PC-3 (cell line): Measurements from ENCODE around the gene IKZF1. TPM values are rescaled to one million over a fixed set of nuclear protein-coding genes. Genes with fewer than 3 reads are reported as not detected.

ENCODE experiments used
- ATAC-seq: fragments of 200-7000 bp; cut with Tn5 transposase; 2 replicates; pipeline ENCODE4 v1.9.1; 2020; ENCODE audit warnings: mild to moderate bottlenecking, moderate library complexity
- BruUV-seq: library from RNA; stranded (reverse); fragments of 400-500 nt; replicated peaks from 2 replicates; lab custom pipeline; 2021; lab: Mats Ljungman, UMichigan
- CTCF ChIA-PET: fragments of 300-600 bp; sonication (Branson Sonifier 250); formaldehyde crosslinking; loops from one replicate; lab custom pipeline; 2022; ENCODE audit warnings: antibody characterized with exemption; lab: Charles Lee
- POLR2A ChIA-PET: fragments of 300-600 bp; sonication (Branson Sonifier 250); formaldehyde crosslinking; loops from one replicate; lab custom pipeline; 2022; ENCODE audit warnings: antibody characterized with exemption; ENCODE audit not compliant: unreplicated experiment; lab: Charles Lee
- DNase-seq: peaks from one replicate; pipeline ENCODE4 v3.0.0-alpha.2; 2015
- H2AFZ ChIP-seq: fragments of 300-600 bp; sonication (generic); 2 replicates; pipeline ENCODE4 v1.6.0; 2016; ENCODE audit warnings: antibody characterized with exemption, low read length
- H3F3A ChIP-seq: fragments of 300-600 bp; sonication (generic); one replicate; pipeline ENCODE4 v1.6.0; 2017; ENCODE audit warnings: antibody characterized with exemption, low read length, control low read depth, mild to moderate bottlenecking; ENCODE audit not compliant: unreplicated experiment
- H3K27ac ChIP-seq: fragments of 300-600 bp; sonication (generic); 2 replicates; pipeline ENCODE4 v1.5.1; 2016; ENCODE audit warnings: mild to moderate bottlenecking, low read length
- H3K27me3 ChIP-seq: fragments of 300-600 bp; sonication (generic); 2 replicates; pipeline ENCODE4 v1.6.1; 2016; ENCODE audit warnings: low read length, mixed read lengths
- H3K36me3 ChIP-seq: fragments of 300-600 bp; sonication (generic); 2 replicates; pipeline ENCODE4 v1.6.1; 2016; ENCODE audit warnings: low read depth, mixed run types, low read length, mixed read lengths
- H3K4me1 ChIP-seq: fragments of 300-600 bp; sonication (generic); 2 replicates; pipeline ENCODE4 v1.5.1; 2016; ENCODE audit warnings: low read length; ENCODE audit not compliant: insufficient read depth
- H3K4me2 ChIP-seq: fragments of 300-600 bp; sonication (generic); 2 replicates; pipeline ENCODE4 v1.6.0; 2016; ENCODE audit warnings: low read length
- H3K4me3 ChIP-seq: fragments of 300-600 bp; sonication (generic); 2 replicates; pipeline ENCODE4 v1.5.1; 2016; ENCODE audit warnings: mild to moderate bottlenecking, low read length, mixed read lengths
- H3K79me2 ChIP-seq: fragments of 300-600 bp; sonication (generic); 2 replicates; pipeline ENCODE4 v1.6.1; 2017; ENCODE audit warnings: low read length, mixed read lengths
- H3K9ac ChIP-seq: fragments of 300-600 bp; sonication (generic); 2 replicates; pipeline ENCODE4 v1.6.0; 2016; ENCODE audit warnings: mild to moderate bottlenecking, low read length
- H3K9me2 ChIP-seq: fragments of 300-600 bp; sonication (generic); replicated peaks from 2 replicates; pipeline ENCODE4 v1.6.1; 2016; ENCODE audit warnings: mixed run types, low read length, mixed read lengths
- H3K9me3 ChIP-seq: fragments of 300-600 bp; sonication (generic); 2 replicates; pipeline ENCODE4 v1.6.1; 2016; ENCODE audit warnings: low read length, mixed read lengths
- H4K20me1 ChIP-seq: fragments of 300-600 bp; sonication (generic); 2 replicates; pipeline ENCODE4 v1.6.1; 2016; ENCODE audit warnings: low read length, mixed read lengths
- CTCF ChIP-seq: fragments of 300-600 bp; sonication (generic); conservative IDR thresholded peaks from 2 replicates; pipeline ENCODE4 v1.5.1; 2017; ENCODE audit warnings: antibody characterized with exemption, low read depth, mild to moderate bottlenecking, low read length
- EZH2 ChIP-seq: fragments of 300-600 bp; sonication (generic); IDR thresholded peaks from one replicate; pipeline ENCODE4 v1.6.1; 2017; ENCODE audit warnings: antibody characterized with exemption, mild to moderate bottlenecking, low read length; ENCODE audit not compliant: unreplicated experiment
- EZH2phosphoT487 ChIP-seq: fragments of 300-600 bp; sonication (generic); IDR thresholded peaks from 2 replicates; pipeline ENCODE4 v1.6.1; 2018; ENCODE audit warnings: mild to moderate bottlenecking, antibody characterized with exemption, low read length, borderline replicate concordance
- intact Hi-C: fragments of 100-400 bp; cut with micrococcal nuclease; formaldehyde crosslinking; loops from 2 replicates; pipeline ENCODE4 v1.9.0; 2023
- total RNA-seq: library from RNA; depleted of rRNA; stranded (reverse); fragments of >200 nt; gene quantifications from 2 replicates; pipeline ENCODE4 v1.2.3, GENCODE V29; 2014

Gene IKZF1
- total RNA-seq, 1 experiment from 2014 or later, result not detected

GRCh38 chr7:50366311-50366710 lies 61.8 kb downstream of the IKZF1 start:
- ATAC-seq, result no peak
- H3F3A ChIP-seq, result no peaks in the 10 kb centered on the region
- H3K9me2 ChIP-seq, result no peaks in the 10 kb centered on the region
- no peaks in the 10 kb centered on the region for H4K20me1 ChIP-seq
- no peaks in the 10 kb centered on the region; the same call in 1 of the 2 replicates for H3K36me3 ChIP-seq
- no peak overlapping the region for H2AFZ ChIP-seq
- ChIA-PET CTCF (no interaction called here), POLR2A (no interaction called here)
- no peak overlapping the region for H3K4me2 ChIP-seq
- no peaks in the 10 kb centered on the region for H3K4me1 ChIP-seq
- peaks cover 70% of the 10 kb centered on the region for H3K27me3 ChIP-seq
- no peak for DNase-seq
- BruUV-seq, result no TSS peak
- intact Hi-C loops, result no loop called here
- H3K9ac ChIP-seq, result no peak overlapping the region
- H3K27ac ChIP-seq, result no peak overlapping the region
- H3K4me3 ChIP-seq, result no peak overlapping the region
- no peaks in the 10 kb centered on the region for H3K79me2 ChIP-seq
- TF ChIP-seq CTCF, result no peak
- TF ChIP-seq EZH2phosphoT487, result no peak
- TF ChIP-seq EZH2, result no peak
- no peaks in the 10 kb centered on the region for H3K9me3 ChIP-seq

- Histone ChIP-seq H3K27me3 (peaks cover 74% of the 10 kb centered on the region), H3K9ac (no peak overlapping the region), H2AFZ (no peak overlapping the region), H3K4me2 (no peak overlapping the region), H3K4me1 (no peaks in the 10 kb centered on the region), H3K9me3 (no peaks in the 10 kb centered on the region), H3K4me3 (no peak overlapping the region), H3F3A (no peaks in the 10 kb centered on the region), H3K27ac (no peak overlapping the region), H3K79me2 (no peaks in the 10 kb centered on the region), H3K36me3 (no peaks in the 10 kb centered on the region; the same call in 1 of the 2 replicates), H3K9me2 (no peaks in the 10 kb centered on the region), H4K20me1 (no peaks in the 10 kb centered on the region)
- TF ChIP-seq CTCF (no peak), EZH2phosphoT487 (no peak)
- intact Hi-C loops, result no loop called here
- no peak for ATAC-seq
- no peak for DNase-seq
- POLR2A ChIA-PET, result no interaction called here
- CTCF ChIA-PET, result no interaction called here
- BruUV-seq, result no TSS peak
Observed at GRCh38 chr7:50367100-50367499, 62.6 kb downstream of the IKZF1 start.

- H3K27ac ChIP-seq, result no peak overlapping the region
- no peaks in the 10 kb centered on the region for H3K4me1 ChIP-seq
- H3K4me3 ChIP-seq, result no peak overlapping the region
- no peak for TF ChIP-seq EZH2phosphoT487
- TF ChIP-seq EZH2, result no peak
- TF ChIP-seq CTCF, result no peak
- no peak for DNase-seq
- no peaks in the 10 kb centered on the region for H3K9me3 ChIP-seq
- no peaks in the 10 kb centered on the region; the same call in 1 of the 2 replicates for H3K36me3 ChIP-seq
- CTCF ChIA-PET, result no interaction called here
- no TSS peak for BruUV-seq
- H3K9ac ChIP-seq, result no peak overlapping the region
- no peaks in the 10 kb centered on the region for H3F3A ChIP-seq
- H3K9me2 ChIP-seq, result no peaks in the 10 kb centered on the region
- H3K4me2 ChIP-seq, result no peak overlapping the region
- ATAC-seq, result no peak
- POLR2A ChIA-PET, result no interaction called here
- H3K79me2 ChIP-seq, result no peaks in the 10 kb centered on the region
- H4K20me1 ChIP-seq, result no peaks in the 10 kb centered on the region
- peaks cover 74% of the 10 kb centered on the region for H3K27me3 ChIP-seq
- no peak overlapping the region for H2AFZ ChIP-seq
- intact Hi-C loops, result no loop called here
Observed at GRCh38 chr7:50367570-50367969, 63.1 kb downstream of the IKZF1 start.
